ENCODE measurements around the gene GPRC5A. TPM values are rescaled to one million over a fixed set of nuclear protein-coding genes. Genes with fewer than 3 reads are reported as not detected.

The GPRC5A gene
- total RNA-seq, 1 donor from 2014 or later: 26.8 TPM

GRCh38 chr12:12943586-12944260 lies 52.4 kb downstream of the GPRC5A start:
- Histone ChIP-seq H3K36me3 (no peaks in the 10 kb centered on the region), H3K4me1 (no peaks in the 10 kb centered on the region), H3K27ac (no peak overlapping the region), H3K4me3 (no peak overlapping the region), H3K9me3 (no peaks in the 10 kb centered on the region), H3K27me3 (no peaks in the 10 kb centered on the region)
- TF ChIP-seq POLR2A (IDR thresholded peaks at IDR 0.05) (no peak), POLR2AphosphoS5 (IDR thresholded peaks at IDR 0.05; ENCODE audit: insufficient read depth in 1 of 2, low read depth in 1 of 2) (no peak), CTCF (IDR thresholded peaks at IDR 0.05) (no peak)
- intact Hi-C loops (cut with DNase I): no loop called here
- peak in 1 of 2 donors; percentile 49 for DNase-seq (ENCODE audit: extremely low spot score in 2 of 2)

GRCh38 chr12:12945591-12945990 lies 54.2 kb downstream of the GPRC5A start:
- intact Hi-C loops (cut with DNase I): no loop called here

GRCh38 chr12:12946686-12947355 lies 55.5 kb downstream of the GPRC5A start:
- TF ChIP-seq CTCF (IDR thresholded peaks at IDR 0.05): no peak
- Histone ChIP-seq H3K9me3 (no peaks in the 10 kb centered on the region), H3K4me1 (no peaks in the 10 kb centered on the region), H3K36me3 (no peaks in the 10 kb centered on the region), H3K4me3 (no peak overlapping the region), H3K27ac (no peak overlapping the region), H3K27me3 (no peaks in the 10 kb centered on the region)
- peak in 1 of 2 donors; percentile 42 for DNase-seq (ENCODE audit: extremely low spot score in 2 of 2)
- intact Hi-C loops (cut with DNase I): no loop called here

More at GRCh38 chr12:12945591-12945990, 54.2 kb downstream of the GPRC5A start:
- Histone ChIP-seq H3K4me3 (no peak overlapping the region), H3K9me3 (no peaks in the 10 kb centered on the region), H3K4me1 (no peaks in the 10 kb centered on the region), H3K27ac (no peak overlapping the region), H3K36me3 (no peaks in the 10 kb centered on the region), H3K27me3 (no peaks in the 10 kb centered on the region)
- TF ChIP-seq CTCF (IDR thresholded peaks at IDR 0.05): no peak
- TF ChIP-seq POLR2A (IDR thresholded peaks at IDR 0.05): no peak
- TF ChIP-seq POLR2AphosphoS5 (IDR thresholded peaks at IDR 0.05; ENCODE audit: insufficient read depth in 1 of 2, low read depth in 1 of 2): no peak
- no peak for DNase-seq (ENCODE audit: extremely low spot score in 2 of 2)

GRCh38 chr12:12947902-12948301 lies 56.5 kb downstream of the GPRC5A start:
- Histone ChIP-seq H3K4me1 (no peaks in the 10 kb centered on the region), H3K36me3 (no peaks in the 10 kb centered on the region), H3K27ac (no peak overlapping the region), H3K9me3 (no peaks in the 10 kb centered on the region), H3K4me3 (no peak overlapping the region), H3K27me3 (no peaks in the 10 kb centered on the region)
- intact Hi-C loops (cut with DNase I): no loop called here
- DNase-seq (ENCODE audit: extremely low spot score in 2 of 2): no peak
- no peak for TF ChIP-seq POLR2AphosphoS5 (IDR thresholded peaks at IDR 0.05; ENCODE audit: insufficient read depth in 1 of 2, low read depth in 1 of 2)
- no peak for TF ChIP-seq POLR2A (IDR thresholded peaks at IDR 0.05)
- TF ChIP-seq CTCF (IDR thresholded peaks at IDR 0.05): no peak

GRCh38 chr12:12951504-12951903 lies 60.1 kb downstream of the GPRC5A start:
- DNase-seq (ENCODE audit: extremely low spot score in 2 of 2): no peak
- no peaks in the 10 kb centered on the region for H3K4me1 ChIP-seq
- H3K36me3 ChIP-seq: no peaks in the 10 kb centered on the region
- H3K4me3 ChIP-seq: no peak overlapping the region
- H3K27me3 ChIP-seq: no peaks in the 10 kb centered on the region
- H3K9me3 ChIP-seq: no peaks in the 10 kb centered on the region
- H3K27ac ChIP-seq: no peak overlapping the region
- intact Hi-C loops (cut with DNase I): no loop called here
- TF ChIP-seq POLR2AphosphoS5 (IDR thresholded peaks at IDR 0.05; ENCODE audit: insufficient read depth in 1 of 2, low read depth in 1 of 2): no peak
- TF ChIP-seq POLR2A (IDR thresholded peaks at IDR 0.05): no peak
- no peak for TF ChIP-seq CTCF (IDR thresholded peaks at IDR 0.05)
